H1 (cell line): Measurements from ENCODE around the gene XRRA1.

Experiments
- EP300 ChIP-seq, 2 experiments: IDR thresholded peaks; 1 replicate in 1 of 2; 2 replicates in 1 of 2; pipeline ENCODE4 v1.6.1; 2011 to 2012; ENCODE audit warnings: low read depth in 2 of 2, low read length in 2 of 2, mild to moderate bottlenecking in 2 of 2, borderline replicate concordance in 1 of 2, inconsistent platforms in 1 of 2, moderate library complexity in 1 of 2
- POLR2A ChIP-seq, 2 experiments: IDR thresholded peaks; 1 replicate in 1 of 2; 2 replicates in 1 of 2; pipeline ENCODE4 v1.6.1; 2011; ENCODE audit warnings: low read depth in 2 of 2, low read length in 2 of 2, mild to moderate bottlenecking in 2 of 2; ENCODE audit errors: control extremely low read depth in 1 of 2
- RFX5 ChIP-seq: IDR thresholded peaks from 2 replicates; pipeline ENCODE4 v1.6.1; 2011; ENCODE audit warnings: low read depth, low read length, improper control_type of control experiment, borderline replicate concordance

DNA sequence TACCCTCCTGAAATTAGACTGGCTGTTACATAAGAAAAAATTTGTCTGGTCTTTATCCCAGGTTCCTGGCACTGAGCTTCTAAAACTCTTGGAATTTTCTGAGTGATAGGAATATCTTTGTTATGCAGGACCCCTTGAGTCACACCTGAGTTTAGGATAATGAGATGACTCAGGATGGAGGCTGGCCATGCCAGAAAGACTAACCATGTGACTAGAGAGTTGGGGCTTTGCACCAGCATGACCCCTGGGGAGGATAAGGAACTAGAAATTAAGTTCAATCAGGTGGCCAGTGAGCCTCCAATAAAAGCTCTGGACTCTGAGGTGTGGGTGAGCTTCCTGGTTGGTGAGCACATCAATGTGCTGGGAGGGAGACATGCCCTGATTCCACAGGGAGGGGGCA, 88.1 kb downstream of the XRRA1 start:
- TF ChIP-seq RFX5: no peak
- TF ChIP-seq EP300 (IDR thresholded peaks at IDR 0.05; ENCODE audit: borderline replicate concordance in 1 of 2, low read depth in 2 of 2, low read length in 2 of 2): no peak
- no peak for TF ChIP-seq POLR2A (IDR thresholded peaks at IDR 0.05; ENCODE audit: control extremely low read depth in 1 of 2, low read depth in 2 of 2, low read length in 2 of 2)
